SK-N-SH treated with all-trans-retinoic acid at 6 μM for 48 hours (cell line): ENCODE measurements around the gene WWTR1.

Source experiments
- ATAC-seq: fragments of 200-7000 bp; cut with Tn5 transposase; 3 replicates; pipeline ENCODE4 v1.9.1; 2020; ENCODE audit warnings: mild to moderate bottlenecking, moderate library complexity
- ARNTL ChIP-seq: fragments of 450-650 bp; formaldehyde crosslinking; IDR thresholded peaks from 2 replicates; pipeline ENCODE4 v1.5.0; 2020; ENCODE audit warnings: low read depth, mild to moderate bottlenecking, moderate library complexity, borderline replicate concordance
- BACH2 ChIP-seq: fragments of 250-450 bp; sonication (Bioruptor Pico); IDR thresholded peaks from 2 replicates; pipeline ENCODE4 v1.9.0; 2021; ENCODE audit warnings: mild to moderate bottlenecking, borderline replicate concordance
- CREB5 ChIP-seq: fragments of 250-450 bp; sonication (Bioruptor Pico); IDR thresholded peaks from 2 replicates; pipeline ENCODE4 v1.5.1; 2020; ENCODE audit warnings: low read depth, mild to moderate bottlenecking, moderate library complexity
- CSDC2 ChIP-seq: fragments of 250-450 bp; sonication (Bioruptor Pico); IDR thresholded peaks from 2 replicates; pipeline ENCODE4 v1.5.0; 2020; ENCODE audit warnings: mild to moderate bottlenecking, moderate library complexity
- CSRNP3 ChIP-seq: fragments of 250-450 bp; sonication (Bioruptor Pico); IDR thresholded peaks from 2 replicates; pipeline ENCODE4 v1.5.1; 2021; ENCODE audit warnings: mild to moderate bottlenecking, moderate library complexity
- ESRRG ChIP-seq: fragments of 250-450 bp; sonication (Bioruptor Pico); IDR thresholded peaks from 2 replicates; pipeline ENCODE4 v1.6.1; 2021; ENCODE audit warnings: mild to moderate bottlenecking
- GLIS3 ChIP-seq: fragments of 250-450 bp; sonication (Bioruptor Pico); IDR thresholded peaks from 2 replicates; pipeline ENCODE4 v1.5.0; 2020; ENCODE audit warnings: mild to moderate bottlenecking, moderate library complexity
- ISL1 ChIP-seq: fragments of 250-450 bp; sonication (Bioruptor Pico); IDR thresholded peaks from 2 replicates; pipeline ENCODE4 v2.1.2; 2022; ENCODE audit warnings: mild to moderate bottlenecking, moderate library complexity
- OSR1 ChIP-seq: fragments of 250-450 bp; sonication (Bioruptor Pico); IDR thresholded peaks from 2 replicates; pipeline ENCODE4 v1.8.0; 2022; ENCODE audit warnings: moderate library complexity, mild to moderate bottlenecking, inconsistent platforms
- PATZ1 ChIP-seq: fragments of 250-450 bp; sonication (Bioruptor Pico); IDR thresholded peaks from 2 replicates; pipeline ENCODE4 v1.8.0; 2020; ENCODE audit warnings: mild to moderate bottlenecking, moderate library complexity, borderline replicate concordance
- POU6F1 ChIP-seq: fragments of 250-450 bp; sonication (Bioruptor Pico); IDR thresholded peaks from 2 replicates; pipeline ENCODE4 v1.8.0; 2021; ENCODE audit warnings: low read depth, mild to moderate bottlenecking, moderate library complexity, borderline replicate concordance
- SNAI2 ChIP-seq: fragments of 250-450 bp; sonication (Bioruptor Pico); IDR thresholded peaks from 2 replicates; pipeline ENCODE4 v1.5.0; 2020; ENCODE audit warnings: mild to moderate bottlenecking, moderate library complexity
- TCF4 ChIP-seq: fragments of 250-450 bp; sonication (Bioruptor Pico); IDR thresholded peaks from 2 replicates; pipeline ENCODE4 v1.8.0; 2021; ENCODE audit warnings: mild to moderate bottlenecking, moderate library complexity, borderline replicate concordance
- TSHZ2 ChIP-seq: fragments of 250-450 bp; sonication (Bioruptor Pico); IDR thresholded peaks from 2 replicates; pipeline ENCODE4 v1.5.0; 2020; ENCODE audit warnings: mild to moderate bottlenecking, moderate library complexity
- ZC3H10 ChIP-seq: fragments of 250-450 bp; sonication (Bioruptor Pico); IDR thresholded peaks from 2 replicates; pipeline ENCODE4 v1.5.1; 2021; ENCODE audit warnings: mild to moderate bottlenecking, moderate library complexity
- ZFP3 ChIP-seq: fragments of 250-450 bp; sonication (Bioruptor Pico); IDR thresholded peaks from 2 replicates; pipeline ENCODE4 v1.5.0; 2020; ENCODE audit warnings: mild to moderate bottlenecking, moderate library complexity
- ZFP30 ChIP-seq: fragments of 450-650 bp; formaldehyde crosslinking; IDR thresholded peaks from 2 replicates; pipeline ENCODE4 v1.5.0; 2022; ENCODE audit warnings: mild to moderate bottlenecking, moderate library complexity
- ZNF70 ChIP-seq: fragments of 450-650 bp; formaldehyde crosslinking; IDR thresholded peaks from 2 replicates; pipeline ENCODE4 v1.5.0; 2020; ENCODE audit warnings: mild to moderate bottlenecking, moderate library complexity
- ZNF8 ChIP-seq: fragments of 450-650 bp; formaldehyde crosslinking; IDR thresholded peaks from 2 replicates; pipeline ENCODE4 v1.5.0; 2020; ENCODE audit warnings: mild to moderate bottlenecking, moderate library complexity

The WWTR1 gene

GRCh38 chr3:149619136-149619535 is 38.7 kb downstream of the WWTR1 start:
- TF ChIP-seq ZC3H10 (CRISPR knock-in tag) (no peak), ESRRG (CRISPR knock-in tag) (no peak)

GRCh38 chr3:149618151-149619123 is 39.4 kb downstream of the WWTR1 start:
- no peak for TF ChIP-seq CSRNP3 (CRISPR knock-in tag)
- peak; percentile 94 for TF ChIP-seq ZFP3 (CRISPR knock-in tag)
- ATAC-seq = no peak; the same call in 2 of the 3 replicates

More at GRCh38 chr3:149619136-149619535, 38.7 kb downstream of the WWTR1 start:
- ATAC-seq = no peak; the same call in 2 of the 3 replicates

GRCh38 chr3:149615731-149616221 is 42.0 kb downstream of the WWTR1 start:
- ATAC-seq = no peak
- TF ChIP-seq ESRRG (CRISPR knock-in tag) (no peak), ZNF8 (CRISPR knock-in tag) (no peak), PATZ1 (CRISPR knock-in tag) (no peak), ZC3H10 (CRISPR knock-in tag) (no peak), GLIS3 (CRISPR knock-in tag) (no peak), CSDC2 (CRISPR knock-in tag) (no peak), ZNF70 (CRISPR knock-in tag) (no peak), POU6F1 (CRISPR knock-in tag) (no peak), ZFP30 (CRISPR knock-in tag) (no peak), BACH2 (CRISPR knock-in tag) (no peak), ZFP3 (CRISPR knock-in tag) (no peak), CREB5 (no peak), TSHZ2 (CRISPR knock-in tag) (no peak), OSR1 (CRISPR knock-in tag) (no peak), TCF4 (no peak), SNAI2 (CRISPR knock-in tag) (no peak), ISL1 (CRISPR knock-in tag) (no peak), ARNTL (CRISPR knock-in tag) (no peak)
